ENCODE data around the gene DRC3.
"Not testable (repeated sequence)": the region's sequence is repeated elsewhere in the genome, so short reads cannot be mapped to it uniquely, and the experiment has no call there.

DRC3 gene

GRCh38 chr17:17994271-17995069 lies 21.8 kb downstream of the DRC3 start:
- H3K36me3 ChIP-seq (ENCODE audit: control insufficient read depth, insufficient read depth, low read length), result no peaks in the 10 kb centered on the region
- H3K9ac ChIP-seq (ENCODE audit: low read length), result no peak overlapping the region
- H3K27ac ChIP-seq (ENCODE audit: low read depth, low read length), result no peak overlapping the region
- H3K4me1 ChIP-seq (ENCODE audit: control insufficient read depth, insufficient read depth, low read length), result peaks cover 4% of the 10 kb centered on the region; the same call in 1 of the 2 replicates
- no peaks in the 10 kb centered on the region for H3K27me3 ChIP-seq (ENCODE audit: control insufficient read depth, insufficient read depth, low read length)
- no peak overlapping the region for H3K4me3 ChIP-seq (ENCODE audit: low read depth, low read length)
- no peaks in the 10 kb centered on the region for H3K9me3 ChIP-seq (ENCODE audit: control insufficient read depth, insufficient read depth, low read depth, low read length)

GRCh38 chr17:17995887-17996286 lies 23.2 kb downstream of the DRC3 start:
- H3K9ac ChIP-seq (ENCODE audit: low read length); H3K27me3 ChIP-seq (ENCODE audit: control insufficient read depth, insufficient read depth, low read length); H3K27ac ChIP-seq (ENCODE audit: low read depth, low read length); H3K36me3 ChIP-seq (ENCODE audit: control insufficient read depth, insufficient read depth, low read length); H3K9me3 ChIP-seq (ENCODE audit: control insufficient read depth, insufficient read depth, low read depth, low read length); H3K4me1 ChIP-seq (ENCODE audit: control insufficient read depth, insufficient read depth, low read length); H3K4me3 ChIP-seq (ENCODE audit: low read depth, low read length): not testable (repeated sequence)

- H3K4me1 ChIP-seq (ENCODE audit: control insufficient read depth, insufficient read depth, low read length), result peaks cover 4% of the 10 kb centered on the region; the same call in 1 of the 2 replicates
- no peak overlapping the region for H3K9ac ChIP-seq (ENCODE audit: low read length)
- H3K4me3 ChIP-seq (ENCODE audit: low read depth, low read length), result no peak overlapping the region
- H3K27me3 ChIP-seq (ENCODE audit: control insufficient read depth, insufficient read depth, low read length), result no peaks in the 10 kb centered on the region
- no peaks in the 10 kb centered on the region for H3K36me3 ChIP-seq (ENCODE audit: control insufficient read depth, insufficient read depth, low read length)
- H3K27ac ChIP-seq (ENCODE audit: low read depth, low read length), result no peak overlapping the region
- no peaks in the 10 kb centered on the region for H3K9me3 ChIP-seq (ENCODE audit: control insufficient read depth, insufficient read depth, low read depth, low read length)
Observed at GRCh38 chr17:17998934-17999333, 26.3 kb downstream of the DRC3 start.

GRCh38 chr17:17999364-18000029 lies 26.8 kb downstream of the DRC3 start:
- Histone ChIP-seq H3K27me3 (ENCODE audit: control insufficient read depth, insufficient read depth, low read length) (no peaks in the 10 kb centered on the region), H3K9me3 (ENCODE audit: control insufficient read depth, insufficient read depth, low read depth, low read length) (no peaks in the 10 kb centered on the region), H3K4me1 (ENCODE audit: control insufficient read depth, insufficient read depth, low read length) (peaks cover 2% of the 10 kb centered on the region; the same call in 1 of the 2 replicates), H3K27ac (ENCODE audit: low read depth, low read length) (no peak overlapping the region), H3K9ac (ENCODE audit: low read length) (no peak overlapping the region), H3K36me3 (ENCODE audit: control insufficient read depth, insufficient read depth, low read length) (no peaks in the 10 kb centered on the region), H3K4me3 (ENCODE audit: low read depth, low read length) (no peak overlapping the region)

GRCh38 chr17:18000030-18000408 lies 27.4 kb downstream of the DRC3 start:
- H3K9ac ChIP-seq (ENCODE audit: low read length), result no peak overlapping the region
- H3K27me3 ChIP-seq (ENCODE audit: control insufficient read depth, insufficient read depth, low read length), result no peaks in the 10 kb centered on the region
- H3K36me3 ChIP-seq (ENCODE audit: control insufficient read depth, insufficient read depth, low read length), result no peaks in the 10 kb centered on the region
- H3K4me1 ChIP-seq (ENCODE audit: control insufficient read depth, insufficient read depth, low read length), result no peaks in the 10 kb centered on the region
- H3K4me3 ChIP-seq (ENCODE audit: low read depth, low read length), result no peak overlapping the region
- no peaks in the 10 kb centered on the region for H3K9me3 ChIP-seq (ENCODE audit: control insufficient read depth, insufficient read depth, low read depth, low read length)
- H3K27ac ChIP-seq (ENCODE audit: low read depth, low read length), result no peak overlapping the region

GRCh38 chr17:18002171-18002570 lies 29.5 kb downstream of the DRC3 start:
- H3K9ac ChIP-seq (ENCODE audit: low read length), result no peak overlapping the region
- no peak overlapping the region for H3K27ac ChIP-seq (ENCODE audit: low read depth, low read length)

GRCh38 chr17:18004345-18004744 lies 31.7 kb downstream of the DRC3 start:
- no peak overlapping the region for H3K4me3 ChIP-seq (ENCODE audit: low read depth, low read length)
- no peak overlapping the region for H3K27ac ChIP-seq (ENCODE audit: low read depth, low read length)
- no peak overlapping the region for H3K9ac ChIP-seq (ENCODE audit: low read length)
- H3K27me3 ChIP-seq (ENCODE audit: control insufficient read depth, insufficient read depth, low read length), result 0 out of 2 replicates have a peak, but pooled peaks cover 3% of the 10 kb centered on the region
- H3K36me3 ChIP-seq (ENCODE audit: control insufficient read depth, insufficient read depth, low read length), result no peaks in the 10 kb centered on the region
- H3K4me1 ChIP-seq (ENCODE audit: control insufficient read depth, insufficient read depth, low read length), result peaks cover 5% of the 10 kb centered on the region; the same call in 1 of the 2 replicates
- H3K9me3 ChIP-seq (ENCODE audit: control insufficient read depth, insufficient read depth, low read depth, low read length), result no peaks in the 10 kb centered on the region

More at GRCh38 chr17:18002171-18002570, 29.5 kb downstream of the DRC3 start:
- Histone ChIP-seq H3K9me3 (ENCODE audit: control insufficient read depth, insufficient read depth, low read depth, low read length) (no peaks in the 10 kb centered on the region), H3K36me3 (ENCODE audit: control insufficient read depth, insufficient read depth, low read length) (no peaks in the 10 kb centered on the region), H3K27me3 (ENCODE audit: control insufficient read depth, insufficient read depth, low read length) (0 out of 2 replicates have a peak, but pooled peaks cover 3% of the 10 kb centered on the region), H3K4me3 (ENCODE audit: low read depth, low read length) (no peak overlapping the region), H3K4me1 (ENCODE audit: control insufficient read depth, insufficient read depth, low read length) (peaks cover 5% of the 10 kb centered on the region; the same call in 1 of the 2 replicates)

GRCh38 chr17:18004884-18005305 lies 32.2 kb downstream of the DRC3 start:
- Histone ChIP-seq H3K27ac (ENCODE audit: low read depth, low read length) (no peak overlapping the region), H3K36me3 (ENCODE audit: control insufficient read depth, insufficient read depth, low read length) (no peaks in the 10 kb centered on the region)

GRCh38 chr17:18005496-18005895 lies 32.8 kb downstream of the DRC3 start:
- H3K4me1 ChIP-seq (ENCODE audit: control insufficient read depth, insufficient read depth, low read length), result peaks cover 5% of the 10 kb centered on the region; the same call in 1 of the 2 replicates
- H3K36me3 ChIP-seq (ENCODE audit: control insufficient read depth, insufficient read depth, low read length), result no peaks in the 10 kb centered on the region
- 0 out of 2 replicates have a peak, but pooled peaks cover 3% of the 10 kb centered on the region for H3K27me3 ChIP-seq (ENCODE audit: control insufficient read depth, insufficient read depth, low read length)
- no peak overlapping the region for H3K9ac ChIP-seq (ENCODE audit: low read length)
- no peaks in the 10 kb centered on the region for H3K9me3 ChIP-seq (ENCODE audit: control insufficient read depth, insufficient read depth, low read depth, low read length)
- H3K4me3 ChIP-seq (ENCODE audit: low read depth, low read length), result no peak overlapping the region
- no peak overlapping the region for H3K27ac ChIP-seq (ENCODE audit: low read depth, low read length)

More at GRCh38 chr17:18004884-18005305, 32.2 kb downstream of the DRC3 start:
- Histone ChIP-seq H3K4me1 (ENCODE audit: control insufficient read depth, insufficient read depth, low read length) (peaks cover 5% of the 10 kb centered on the region; the same call in 1 of the 2 replicates), H3K9ac (ENCODE audit: low read length) (no peak overlapping the region), H3K9me3 (ENCODE audit: control insufficient read depth, insufficient read depth, low read depth, low read length) (no peaks in the 10 kb centered on the region), H3K27me3 (ENCODE audit: control insufficient read depth, insufficient read depth, low read length) (0 out of 2 replicates have a peak, but pooled peaks cover 3% of the 10 kb centered on the region), H3K4me3 (ENCODE audit: low read depth, low read length) (no peak overlapping the region)

- no peak overlapping the region for H3K27ac ChIP-seq (ENCODE audit: low read depth, low read length)
- no peak overlapping the region for H3K9ac ChIP-seq (ENCODE audit: low read length)
- H3K27me3 ChIP-seq (ENCODE audit: control insufficient read depth, insufficient read depth, low read length), result 0 out of 2 replicates have a peak, but pooled peaks cover 3% of the 10 kb centered on the region
- H3K4me3 ChIP-seq (ENCODE audit: low read depth, low read length), result peak overlapping the region; percentile 22; the same call in 1 of the 2 replicates
- no peaks in the 10 kb centered on the region for H3K9me3 ChIP-seq (ENCODE audit: control insufficient read depth, insufficient read depth, low read depth, low read length)
- peaks cover 5% of the 10 kb centered on the region; the same call in 1 of the 2 replicates for H3K4me1 ChIP-seq (ENCODE audit: control insufficient read depth, insufficient read depth, low read length)
- H3K36me3 ChIP-seq (ENCODE audit: control insufficient read depth, insufficient read depth, low read length), result no peaks in the 10 kb centered on the region
Observed at GRCh38 chr17:18006495-18007239, 34.0 kb downstream of the DRC3 start.
